Ramos (cell line): ENCODE measurements around the gene SYTL3.
"Not testable (repeated sequence)": the region's sequence is repeated elsewhere in the genome, so short reads cannot be mapped to it uniquely, and the experiment has no call there.

Source experiments
- in situ Hi-C: fragments of 300-500 bp; cut with MboI; formaldehyde crosslinking; loops from one replicate; pipeline ENCODE4 v1.14.3; 2022; ENCODE audit warnings: low sequenced_read_pairs; ENCODE audit not compliant: unreplicated experiment

The SYTL3 gene

DNA sequence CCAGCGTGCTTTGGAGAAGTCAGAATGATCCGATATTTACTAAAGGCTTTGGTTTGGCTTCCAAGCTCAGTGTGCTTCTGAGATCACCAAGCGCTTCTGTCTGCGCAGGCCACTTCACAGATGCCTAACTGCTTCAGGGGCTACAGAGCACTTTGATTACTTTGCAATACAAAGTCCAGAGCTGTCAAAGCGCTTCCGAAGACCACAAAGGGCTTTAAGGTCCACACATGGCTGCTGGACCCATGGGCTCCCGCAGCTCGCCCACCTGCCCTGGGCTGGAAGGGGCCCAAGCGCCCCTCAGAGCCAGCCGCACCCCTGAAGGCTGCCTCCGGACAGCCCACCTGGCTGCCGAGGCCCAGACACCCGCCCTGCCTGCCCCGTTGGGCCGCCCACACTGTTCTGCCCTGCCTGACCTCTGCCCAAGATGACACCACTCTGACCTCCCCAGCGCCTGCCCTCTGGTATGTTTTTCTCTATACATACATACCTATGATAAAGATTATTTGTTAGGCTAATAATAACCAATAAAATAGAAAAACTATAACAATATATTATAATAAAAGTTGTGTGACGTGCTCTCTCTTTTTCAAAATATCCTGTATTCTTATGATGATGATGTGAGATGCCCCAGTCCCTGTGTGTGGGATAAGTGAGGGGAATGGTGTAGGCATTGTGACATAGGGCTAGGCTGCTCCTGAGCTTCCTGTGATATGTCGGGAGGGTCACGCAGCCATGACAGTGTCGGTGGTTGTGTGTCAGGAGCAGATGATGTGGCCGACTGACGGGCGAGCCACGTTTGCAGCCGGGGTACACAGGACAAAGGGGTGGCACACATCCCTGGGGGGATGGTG, 27.9 kb upstream of the SYTL3 start:
- in situ Hi-C loops, result no loop called here

DNA sequence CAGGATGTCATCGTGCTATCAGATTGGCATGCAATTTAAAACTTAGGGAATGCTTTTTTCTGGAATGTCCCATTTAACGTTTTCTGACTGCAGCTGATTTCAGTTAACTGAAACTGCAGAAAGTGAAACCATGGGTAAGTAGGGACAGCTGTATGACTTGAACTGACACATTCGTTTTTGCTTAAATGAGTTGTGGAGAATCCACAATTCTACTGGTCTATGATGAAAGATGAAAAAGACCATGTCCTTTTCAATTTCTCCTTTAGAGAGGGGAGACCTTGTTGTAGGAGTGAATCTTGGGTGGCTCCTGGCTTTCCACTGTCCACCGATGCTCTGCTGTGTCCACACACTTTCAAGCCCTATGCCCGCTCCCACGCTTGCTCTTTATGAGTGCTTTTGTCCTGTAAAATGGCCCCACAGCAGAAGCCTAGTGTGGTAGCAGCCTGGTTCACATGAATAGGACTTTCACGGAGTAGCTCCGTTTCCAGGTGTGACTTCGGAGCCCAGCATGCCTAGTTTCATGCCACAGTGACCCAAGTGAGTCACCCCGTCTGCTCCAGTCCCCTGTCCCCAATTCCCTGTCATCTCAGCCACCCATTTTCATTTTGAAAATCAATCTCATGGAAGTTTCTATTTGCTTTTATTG, 27.2 kb upstream of the SYTL3 start:
- in situ Hi-C loops, result no loop called here

DNA sequence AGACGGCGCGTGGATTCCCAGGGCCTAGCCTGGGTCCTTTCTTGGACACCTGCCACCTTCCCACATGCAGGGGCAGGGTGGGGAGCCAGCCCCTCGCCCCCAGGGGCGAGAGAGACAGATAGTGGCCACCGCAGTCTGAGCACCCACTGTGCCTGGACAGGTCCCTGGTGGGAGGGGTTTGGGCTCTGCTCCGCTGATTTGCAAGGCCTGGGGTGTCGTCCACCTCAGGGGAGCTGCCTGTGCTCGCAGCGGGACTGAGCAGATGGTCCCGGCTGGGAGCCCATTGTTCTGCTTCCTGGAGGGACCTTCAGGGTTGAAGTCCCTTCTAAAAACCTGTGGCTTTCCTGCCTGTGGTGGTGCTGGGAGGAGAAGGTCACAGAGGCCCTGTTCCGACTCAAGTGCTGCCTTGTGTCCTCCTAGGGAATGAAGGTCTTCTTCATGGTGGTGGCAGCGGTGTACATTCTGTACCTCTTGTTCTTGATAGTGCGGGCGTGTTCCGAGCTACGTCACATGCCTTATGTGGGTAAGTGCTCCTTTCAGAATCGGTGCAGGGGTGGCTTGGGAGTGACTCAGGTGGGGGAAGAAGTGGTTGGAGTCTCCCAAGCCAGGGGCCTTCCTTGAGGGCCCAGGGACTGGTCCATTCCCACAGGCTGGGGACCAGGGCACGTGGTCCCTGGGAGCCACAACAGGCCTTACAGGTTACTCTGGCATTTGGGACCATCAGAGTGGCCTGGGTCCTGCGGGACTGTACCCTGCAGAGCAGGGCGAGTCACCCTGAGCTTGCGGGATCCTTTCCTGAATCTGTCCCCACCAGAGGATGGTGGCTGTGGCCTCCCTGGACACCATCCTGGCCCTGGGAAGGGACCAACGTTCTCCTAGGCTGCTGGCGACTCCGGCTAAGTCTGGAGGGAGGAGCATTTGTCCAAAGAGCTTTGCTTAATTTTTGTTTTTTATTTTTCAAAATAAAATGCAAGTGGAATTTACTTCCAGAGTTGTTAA, 24.9 kb upstream of the SYTL3 start:
- in situ Hi-C loops, result no loop called here

DNA sequence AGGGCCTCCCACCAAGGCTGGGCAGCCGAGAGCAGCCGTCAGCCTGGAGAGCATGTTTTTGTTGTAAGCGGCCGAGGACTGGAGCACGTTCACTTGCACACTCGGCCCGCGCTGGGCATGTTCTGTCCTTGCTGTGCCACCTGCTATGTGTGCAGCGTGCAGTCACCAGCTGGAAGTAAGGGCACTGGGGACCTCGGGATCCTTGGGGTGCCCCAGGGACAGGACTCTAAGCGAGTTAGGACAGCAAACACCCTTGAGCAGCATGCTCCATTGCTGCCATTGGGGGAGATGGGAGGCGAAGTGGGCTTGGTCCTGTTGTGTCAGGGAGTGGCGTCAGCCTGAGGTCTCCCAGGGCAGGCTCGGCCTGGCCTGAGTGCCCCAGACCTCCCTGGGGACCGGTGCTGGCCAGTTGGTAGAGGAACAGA, 24.0 kb upstream of the SYTL3 start:
- in situ Hi-C loops, result no loop called here

DNA sequence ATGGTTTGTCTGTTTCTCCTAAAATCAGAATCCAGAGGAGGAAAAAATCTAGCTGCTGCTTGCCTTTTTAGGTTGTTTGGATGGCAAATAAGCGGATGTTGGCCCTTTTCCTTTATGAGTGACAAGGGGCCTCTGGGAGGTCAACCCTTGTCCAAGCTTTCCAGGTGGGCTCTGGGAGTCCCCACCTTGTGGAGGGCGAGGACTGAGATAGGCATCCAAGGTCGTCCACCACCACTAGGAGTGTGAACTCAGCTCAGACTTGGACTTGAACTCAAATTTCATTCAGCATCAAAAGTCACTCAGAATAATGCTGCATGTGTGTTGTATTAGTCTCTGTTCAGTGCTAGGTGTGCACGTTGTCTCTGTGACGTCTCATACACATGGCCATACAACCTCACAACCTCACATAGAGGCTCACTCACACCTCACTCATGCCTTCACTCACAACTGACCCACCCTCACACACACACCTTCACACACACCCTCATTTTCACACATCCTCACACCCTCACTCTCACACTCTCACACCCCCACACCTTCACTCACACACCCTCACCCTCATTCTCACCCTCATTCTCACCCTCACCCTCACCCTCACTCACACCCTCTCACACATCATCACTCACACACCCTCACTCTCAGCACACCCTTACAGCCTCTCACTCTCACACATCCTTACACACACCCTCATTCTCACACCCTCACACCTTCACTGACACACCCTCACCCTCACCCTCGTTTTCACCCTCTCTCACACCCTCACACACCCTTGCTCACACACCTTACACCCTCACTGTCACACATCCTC, 23.3 kb upstream of the SYTL3 start:
- in situ Hi-C loops, result no loop called here

DNA sequence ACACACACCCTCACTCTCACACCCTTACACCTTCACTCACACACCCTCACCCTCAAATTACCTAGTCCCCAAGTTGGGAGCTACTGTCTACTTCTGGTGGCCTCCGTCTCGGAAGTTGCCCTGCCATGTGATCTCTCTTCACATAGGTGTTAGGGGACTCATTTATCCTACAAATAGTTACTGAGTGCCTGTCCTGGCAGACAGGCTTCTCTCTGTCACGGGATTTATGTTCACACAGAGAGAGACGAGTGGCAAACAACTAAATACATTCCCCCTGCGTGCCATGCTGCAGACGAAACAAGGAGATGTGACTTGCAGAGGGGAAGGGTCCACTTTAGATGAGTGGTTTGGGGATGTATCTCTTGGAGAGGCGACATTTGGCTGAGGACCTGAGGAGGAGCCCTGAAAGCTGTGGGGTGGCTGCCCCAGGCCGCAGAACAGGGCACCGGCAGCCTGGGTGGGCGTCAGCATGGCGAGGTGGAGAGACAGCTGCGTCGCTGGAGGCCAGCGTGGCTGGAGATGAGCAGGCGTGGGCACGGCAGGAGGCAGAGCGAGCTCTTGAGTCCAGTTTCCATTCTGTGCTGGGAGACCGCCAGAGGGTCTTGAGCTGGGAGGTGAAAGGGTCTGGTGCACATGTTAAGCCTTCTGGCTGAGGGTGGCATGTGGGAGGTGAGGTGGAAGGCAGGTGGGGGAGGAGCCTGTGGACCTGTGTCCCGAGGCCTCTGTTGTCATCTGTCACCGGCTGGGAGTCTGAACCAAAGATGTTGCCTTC, 22.5 kb upstream of the SYTL3 start:
- in situ Hi-C loops, result no loop called here

DNA sequence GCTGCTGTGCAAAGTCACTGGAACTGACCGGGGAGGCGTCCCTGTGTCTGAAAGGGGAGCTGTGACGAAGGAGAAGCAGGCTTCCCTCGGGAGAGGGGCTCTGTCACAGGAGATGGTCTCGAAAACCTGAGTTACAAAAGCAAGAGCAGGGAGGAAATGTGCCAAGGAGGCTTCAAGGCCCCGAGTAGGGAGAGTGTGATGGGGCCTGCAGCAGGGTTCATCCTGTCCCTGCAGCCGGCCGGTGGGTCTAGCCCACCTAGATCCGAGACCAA, 22.0 kb upstream of the SYTL3 start:
- in situ Hi-C loops, result no loop called here

DNA sequence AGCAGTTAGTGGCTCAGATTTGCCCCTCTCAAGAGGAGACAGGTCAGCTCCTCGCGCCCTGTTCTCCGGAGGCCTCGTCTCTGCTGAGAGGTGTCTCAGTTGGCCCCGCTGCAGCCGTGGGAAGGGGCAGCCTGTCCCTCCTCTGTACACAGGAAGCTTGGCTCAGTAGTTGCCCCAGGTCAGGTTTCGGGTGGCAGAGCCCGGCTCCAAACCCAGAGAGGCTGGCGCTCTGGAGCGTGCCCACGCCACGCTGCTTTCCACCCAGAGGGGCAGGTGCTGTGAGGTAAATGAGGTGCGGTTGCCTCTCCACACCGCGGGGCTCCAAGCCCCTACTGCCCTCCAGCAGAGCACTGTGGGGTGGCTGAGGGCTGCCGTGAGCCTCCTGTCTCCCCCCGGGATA, 21.3 kb upstream of the SYTL3 start:
- in situ Hi-C loops, result no loop called here

DNA sequence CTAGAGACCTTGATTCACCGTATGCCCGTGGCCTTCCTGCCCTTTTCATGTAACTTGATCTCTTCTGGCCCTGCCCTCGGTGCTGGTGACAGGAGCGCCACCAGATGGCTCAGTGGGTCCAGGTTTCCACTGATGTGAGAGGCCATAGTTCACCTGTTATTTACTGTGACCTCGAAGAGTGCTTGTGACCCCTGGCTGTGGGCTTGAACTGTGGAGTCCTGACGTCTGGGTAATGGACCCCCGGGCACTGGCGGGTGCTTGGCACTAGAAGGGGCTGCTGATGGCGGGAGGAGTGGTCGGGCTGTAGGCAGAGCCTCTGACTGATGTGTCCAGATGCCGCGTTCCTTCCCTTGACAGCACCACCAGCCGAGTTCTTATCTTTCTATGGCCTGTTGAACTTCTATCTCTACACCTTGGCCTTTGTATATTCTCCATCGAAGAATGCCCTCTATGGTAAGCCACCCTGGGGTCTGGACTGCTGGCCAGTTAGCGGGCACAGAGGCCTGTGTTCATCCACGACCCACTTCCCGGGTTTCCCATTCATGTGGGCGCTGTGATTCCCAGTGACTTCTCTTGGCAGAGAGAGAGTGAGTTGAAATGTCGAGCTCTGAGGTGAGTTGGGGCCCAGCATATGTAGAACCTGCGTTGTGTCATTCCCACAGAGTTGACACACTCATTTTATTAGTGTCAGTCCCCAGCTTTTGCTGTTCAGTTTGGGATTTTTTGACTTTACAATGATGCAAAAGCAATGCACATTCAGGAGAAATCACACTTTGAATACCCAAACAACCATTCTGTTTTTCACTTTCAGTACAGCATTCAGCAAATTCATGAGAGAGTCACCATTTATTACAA, 20.3 kb upstream of the SYTL3 start:
- in situ Hi-C loops, result no loop called here

DNA sequence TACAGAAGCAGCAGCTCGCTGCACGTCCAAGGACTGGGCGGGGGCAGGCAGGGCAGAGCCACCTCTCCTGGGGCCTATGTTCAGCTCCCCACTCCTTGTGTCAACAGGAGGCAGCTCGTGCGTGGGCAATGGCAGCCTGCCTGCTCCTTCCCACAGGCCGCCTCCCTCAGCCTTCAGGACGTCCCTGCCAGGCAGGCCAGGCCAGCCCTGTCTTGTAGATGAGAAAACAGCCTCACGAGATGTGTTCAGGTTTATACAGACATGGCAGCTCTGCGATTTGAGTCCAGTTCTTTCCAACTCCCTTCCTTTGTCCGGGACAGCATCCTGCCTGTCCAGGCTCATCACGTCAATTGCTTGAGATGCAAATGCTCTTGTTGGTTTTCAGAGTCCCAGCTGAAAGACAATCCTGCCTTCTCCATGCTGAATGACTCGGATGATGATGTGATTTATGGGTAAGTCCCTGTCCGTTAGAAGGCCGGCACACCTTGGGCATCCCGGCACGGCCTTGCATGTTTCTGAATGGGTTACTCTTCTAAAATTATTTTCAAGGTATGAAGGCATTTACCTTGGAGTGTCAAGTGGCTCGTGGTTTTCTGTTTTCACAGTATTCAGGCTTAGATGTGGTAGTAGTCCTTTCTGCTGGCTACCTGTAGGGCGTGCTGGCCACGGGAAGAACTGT, 18.8 kb upstream of the SYTL3 start:
- in situ Hi-C loops, result no loop called here

DNA sequence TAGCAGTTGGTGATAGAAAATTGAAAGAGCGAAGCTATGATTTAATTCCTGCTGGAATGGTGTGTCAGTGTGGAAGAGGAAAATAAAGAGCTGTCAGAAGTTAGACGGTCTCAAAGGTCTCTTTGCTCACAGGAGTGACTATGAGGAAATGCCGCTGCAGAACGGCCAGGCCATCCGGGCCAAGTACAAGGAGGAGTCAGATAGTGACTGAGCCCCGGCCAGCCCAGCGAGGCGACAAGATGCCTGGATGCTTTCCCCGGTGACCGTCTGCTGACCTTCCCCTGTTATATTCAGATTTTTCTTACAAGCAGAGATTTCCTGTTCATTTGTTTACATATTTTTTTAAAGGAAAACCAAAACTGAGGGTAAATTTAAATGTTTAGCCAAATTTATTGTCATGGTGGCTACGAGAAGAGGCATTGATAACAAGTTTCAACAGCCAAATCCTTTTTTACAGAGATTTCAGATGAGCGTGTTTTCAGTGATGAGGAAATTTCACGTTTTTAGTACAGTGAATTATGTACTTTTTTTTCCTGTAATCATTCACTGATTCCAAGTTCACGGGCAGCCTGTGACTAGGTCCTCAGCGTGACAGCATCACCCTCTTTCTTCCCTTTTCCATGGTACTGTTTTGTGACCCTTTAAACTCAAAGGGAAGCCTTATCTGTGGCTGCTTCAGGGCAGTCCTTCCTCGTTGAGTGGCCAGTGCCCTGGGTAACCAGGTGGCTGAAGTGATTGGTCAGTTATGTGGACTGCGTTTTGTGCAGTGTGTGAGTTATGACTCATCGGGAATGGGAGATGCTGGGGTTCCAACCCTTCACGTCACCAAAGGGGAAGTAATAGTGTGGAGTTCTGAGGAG, 17.9 kb upstream of the SYTL3 start:
- in situ Hi-C loops, result no loop called here

DNA sequence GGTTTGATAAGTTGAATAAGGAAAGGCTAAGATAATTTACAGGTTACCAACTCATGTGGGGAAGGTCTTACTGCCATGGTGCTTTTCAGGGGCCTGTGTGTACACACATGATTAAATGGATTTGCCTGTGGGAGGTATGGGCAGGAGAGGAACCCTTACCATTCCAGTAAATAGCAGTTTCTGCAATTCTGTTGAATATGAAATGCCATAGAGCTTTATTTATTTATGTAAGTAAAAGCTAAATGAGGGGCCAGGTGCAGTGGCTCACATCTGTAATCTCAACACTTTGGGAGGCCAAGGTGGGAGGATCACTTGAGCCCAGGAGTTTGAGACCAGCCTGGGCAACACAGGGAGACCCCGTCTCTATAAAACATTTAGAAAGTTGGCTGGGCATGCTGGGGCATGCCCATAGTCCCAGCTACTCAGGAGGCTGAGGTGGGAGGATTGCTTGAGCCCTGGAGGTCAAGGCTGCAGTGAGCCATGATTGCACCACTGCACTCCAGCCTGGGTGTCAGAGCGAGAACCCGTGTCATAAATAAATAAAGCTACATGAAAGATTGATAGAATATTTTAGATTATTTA, 17.2 kb upstream of the SYTL3 start:
- in situ Hi-C loops, result not testable (repeated sequence)

DNA sequence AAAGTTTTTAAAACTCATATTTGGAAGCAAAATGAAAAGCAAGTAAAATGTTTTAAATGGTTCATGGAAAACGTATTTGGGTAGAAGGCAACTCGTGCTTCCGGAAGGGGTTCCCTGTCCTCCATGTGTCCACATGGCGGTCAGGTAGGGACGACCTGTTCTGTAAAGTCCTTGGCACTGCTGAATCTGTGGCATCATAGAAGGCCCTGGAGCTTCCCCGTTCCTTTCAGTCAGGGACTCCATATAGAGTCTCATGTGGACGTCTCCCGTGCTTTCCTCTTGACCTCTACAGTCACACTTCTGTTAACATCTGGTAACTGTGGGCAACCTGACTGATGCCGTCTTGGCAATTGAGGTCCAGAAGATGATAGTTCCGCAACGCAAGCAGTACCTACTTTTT, 16.7 kb upstream of the SYTL3 start:
- in situ Hi-C loops, result no loop called here

DNA sequence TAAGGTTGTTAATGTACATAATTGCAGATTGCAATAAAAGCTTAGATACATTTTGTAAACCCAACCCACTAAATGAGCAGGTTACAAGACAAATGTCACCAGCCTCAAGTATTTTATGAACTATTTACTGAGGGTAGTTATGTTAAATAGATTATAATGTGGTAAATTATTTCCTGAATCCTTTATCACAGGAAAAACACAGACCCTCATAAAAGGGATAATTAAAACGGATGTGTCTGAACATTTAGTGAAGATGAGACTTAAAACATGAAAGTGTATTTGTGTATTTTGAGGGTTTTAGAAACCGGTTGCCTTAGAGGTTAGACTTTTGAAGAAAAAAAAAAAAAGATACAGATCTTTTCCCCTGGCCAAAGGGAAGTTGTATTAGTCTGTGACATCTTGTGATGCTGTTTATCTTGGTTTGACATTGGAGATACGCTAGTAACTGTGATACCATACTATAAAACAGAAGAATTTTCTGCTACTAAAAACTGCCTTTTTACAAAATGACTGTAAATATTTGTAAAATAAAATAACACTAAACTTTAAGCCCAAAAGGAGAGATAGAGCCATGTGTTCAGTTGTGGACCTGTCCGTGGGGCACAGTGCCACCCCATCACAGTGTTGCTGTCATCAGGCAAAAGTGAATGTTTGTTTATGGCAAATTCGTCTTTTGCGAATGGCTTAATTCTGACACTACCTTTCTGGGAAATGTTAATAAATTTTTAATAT, 15.0 kb upstream of the SYTL3 start:
- in situ Hi-C loops, result no loop called here

DNA sequence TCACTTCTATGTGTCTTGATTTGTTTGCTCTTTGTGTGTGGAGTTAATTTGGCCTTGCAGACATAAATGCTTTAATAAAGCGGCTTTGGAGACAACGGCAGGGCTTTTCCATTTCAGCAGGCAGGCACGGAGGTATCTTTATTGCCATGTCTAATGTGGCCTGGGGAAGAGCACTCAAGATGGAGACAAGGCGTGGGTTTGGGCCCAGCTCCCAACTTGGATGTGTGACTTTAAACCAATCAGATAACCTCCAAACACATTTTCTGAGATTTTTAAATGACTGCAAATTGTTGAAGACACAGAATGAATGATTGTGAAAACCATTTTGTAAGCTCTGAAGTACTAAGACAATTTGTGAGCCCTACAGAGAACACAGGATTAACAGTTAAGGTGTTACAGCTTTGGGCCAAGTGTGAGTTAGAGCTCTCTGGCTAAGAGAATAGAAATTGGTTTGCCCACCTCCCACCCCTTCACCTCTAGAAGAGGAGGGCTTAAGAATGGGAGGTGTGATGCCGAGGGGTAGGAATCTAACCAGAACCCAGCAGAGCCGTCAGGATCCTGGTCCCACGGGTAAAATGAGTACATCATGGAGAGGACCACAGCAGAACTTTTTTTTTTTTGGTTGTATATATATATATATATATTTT, 14.3 kb upstream of the SYTL3 start:
- in situ Hi-C loops, result no loop called here

DNA sequence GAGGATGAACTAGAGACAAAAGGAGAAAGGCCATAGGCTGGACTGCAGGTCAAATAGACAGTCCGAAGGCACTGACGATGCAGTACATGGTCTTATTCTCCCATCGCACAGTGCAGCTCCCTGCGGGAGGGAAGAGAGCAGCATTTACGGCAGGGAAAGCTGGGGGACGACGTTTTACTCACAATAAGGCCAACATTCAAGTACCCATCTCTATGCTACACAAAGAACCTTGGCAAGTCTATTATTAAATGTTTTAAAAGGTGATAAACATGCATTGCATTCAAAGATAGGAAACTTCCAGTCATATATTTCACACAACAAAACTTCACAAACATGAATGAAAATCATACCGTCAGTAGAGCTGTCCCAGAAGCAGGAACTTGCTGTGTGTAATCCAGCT, 13.1 kb upstream of the SYTL3 start:
- in situ Hi-C loops, result no loop called here
